Measurements from ENCODE around the gene PGD.
"Not testable (repeated sequence)": the region's sequence is repeated elsewhere in the genome, so short reads cannot be mapped to it uniquely, and the experiment has no call there.

DNA sequence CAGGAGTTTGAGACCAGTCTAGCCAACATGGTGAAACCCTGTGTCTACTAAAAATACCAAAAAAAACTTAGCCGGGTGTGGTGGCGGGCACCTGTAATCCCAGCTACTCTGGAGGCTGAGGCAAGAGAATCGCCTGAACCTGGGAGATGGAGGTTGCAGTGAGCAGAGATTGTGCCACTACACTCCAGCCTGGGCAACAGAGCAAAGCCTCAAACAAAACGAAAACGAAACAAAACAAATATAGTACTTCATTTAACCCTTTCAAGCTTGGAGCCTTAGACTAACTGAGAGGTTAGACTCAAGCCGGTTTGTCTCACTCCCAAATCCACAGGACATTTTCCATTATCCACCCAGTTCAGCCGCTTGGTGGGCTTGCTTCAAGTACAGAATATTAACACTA, 58.6 kb downstream of the PGD start:
- TF ChIP-seq, protein P1, sequence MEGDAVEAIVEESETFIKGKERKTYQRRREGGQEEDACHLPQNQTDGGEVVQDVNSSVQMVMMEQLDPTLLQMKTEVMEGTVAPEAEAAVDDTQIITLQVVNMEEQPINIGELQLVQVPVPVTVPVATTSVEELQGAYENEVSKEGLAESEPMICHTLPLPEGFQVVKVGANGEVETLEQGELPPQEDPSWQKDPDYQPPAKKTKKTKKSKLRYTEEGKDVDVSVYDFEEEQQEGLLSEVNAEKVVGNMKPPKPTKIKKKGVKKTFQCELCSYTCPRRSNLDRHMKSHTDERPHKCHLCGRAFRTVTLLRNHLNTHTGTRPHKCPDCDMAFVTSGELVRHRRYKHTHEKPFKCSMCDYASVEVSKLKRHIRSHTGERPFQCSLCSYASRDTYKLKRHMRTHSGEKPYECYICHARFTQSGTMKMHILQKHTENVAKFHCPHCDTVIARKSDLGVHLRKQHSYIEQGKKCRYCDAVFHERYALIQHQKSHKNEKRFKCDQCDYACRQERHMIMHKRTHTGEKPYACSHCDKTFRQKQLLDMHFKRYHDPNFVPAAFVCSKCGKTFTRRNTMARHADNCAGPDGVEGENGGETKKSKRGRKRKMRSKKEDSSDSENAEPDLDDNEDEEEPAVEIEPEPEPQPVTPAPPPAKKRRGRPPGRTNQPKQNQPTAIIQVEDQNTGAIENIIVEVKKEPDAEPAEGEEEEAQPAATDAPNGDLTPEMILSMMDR (IDR thresholded peaks at IDR 0.05), result not testable (repeated sequence)
- TF ChIP-seq POLR2A, POLR2AphosphoS5 (IDR thresholded peaks at IDR 0.05): not testable (repeated sequence)

All from prostate gland (tissue), 2 donors.